Panc1 (cell line): Measurements from ENCODE around the gene IQCN. TPM values are rescaled to one million over a fixed set of nuclear protein-coding genes. Genes with fewer than 3 reads are reported as not detected.

ENCODE experiments used
- ATAC-seq: fragments of 200-7000 bp; cut with Tn5 transposase; 2 replicates; pipeline ENCODE4 v1.9.1; 2020; ENCODE audit warnings: mild to moderate bottlenecking, moderate library complexity
- BruUV-seq: library from RNA; stranded (reverse); fragments of 400-500 nt; replicated peaks from 2 replicates; lab custom pipeline; 2021; lab: Mats Ljungman, UMichigan
- CTCF ChIA-PET: fragments of 300-600 bp; sonication (Branson Sonifier 250); formaldehyde crosslinking; loops from one replicate; lab custom pipeline; 2022; ENCODE audit warnings: antibody characterized with exemption; lab: Charles Lee
- POLR2A ChIA-PET: fragments of 300-600 bp; sonication (Branson Sonifier 250); formaldehyde crosslinking; loops from one replicate; lab custom pipeline; 2022; ENCODE audit warnings: antibody characterized with exemption; lab: Charles Lee
- DNase-seq: peaks from one replicate; pipeline ENCODE4 v3.0.0-alpha.2; 2010; ENCODE audit warnings: low read depth, low spot score
- H3K27ac ChIP-seq: 2 replicates; pipeline ENCODE4 v1.5.1; 2011; ENCODE audit warnings: mild to moderate bottlenecking, low read length, inconsistent platforms
- H3K27me3 ChIP-seq: fragments of 200-500 bp; sonication (Bioruptor generic); 2 replicates; pipeline ENCODE4 v1.6.0; 2014; ENCODE audit warnings: low read length, inconsistent platforms; ENCODE audit not compliant: control insufficient read depth, insufficient read depth
- H3K36me3 ChIP-seq: fragments of 200-500 bp; sonication (Bioruptor generic); 2 replicates; pipeline ENCODE4 v1.5.1; 2014; ENCODE audit warnings: inconsistent platforms, mild to moderate bottlenecking, low read length, moderate library complexity; ENCODE audit not compliant: control insufficient read depth, insufficient read depth
- H3K4me1 ChIP-seq: 2 replicates; pipeline ENCODE4 v1.5.1; 2011; ENCODE audit warnings: inconsistent platforms, mild to moderate bottlenecking, low read length, moderate library complexity; ENCODE audit not compliant: control insufficient read depth, insufficient read depth
- H3K4me3 ChIP-seq, 2 experiments: 2 replicates each; pipeline ENCODE4 v1.5.1; 2011 to 2012; ENCODE audit warnings: low read depth in 2 of 2, low read length in 2 of 2, mild to moderate bottlenecking in 2 of 2, inconsistent platforms in 1 of 2, moderate library complexity in 1 of 2
- H3K9me3 ChIP-seq: fragments of 200-500 bp; sonication (Bioruptor generic); 2 replicates; pipeline ENCODE4 v1.5.1; 2014; ENCODE audit warnings: low read depth, mild to moderate bottlenecking, inconsistent platforms, low read length, moderate library complexity; ENCODE audit not compliant: control insufficient read depth, insufficient read depth
- CTCF ChIP-seq: fragments of 450-650 bp; IDR thresholded peaks from 2 replicates; pipeline ENCODE4 v1.5.1; 2017; ENCODE audit warnings: mild to moderate bottlenecking
- POLR2AphosphoS5 ChIP-seq: IDR thresholded peaks from 2 replicates; pipeline ENCODE4 v1.6.1; 2012; ENCODE audit warnings: mild to moderate bottlenecking, low read depth, low read length, moderate library complexity
- REST ChIP-seq, 2 experiments: IDR thresholded peaks; 2 replicates each; pipeline ENCODE4 v1.6.1; 2011 to 2012; ENCODE audit warnings: low read depth in 2 of 2, control low read depth in 1 of 2, low read length in 1 of 2, mild to moderate bottlenecking in 1 of 2, moderate library complexity in 1 of 2; ENCODE audit not compliant: insufficient read depth in 1 of 2
- SIN3A ChIP-seq: IDR thresholded peaks from 2 replicates; pipeline ENCODE4 v1.6.1; 2012; ENCODE audit warnings: low read depth, mild to moderate bottlenecking, low read length, moderate library complexity, borderline replicate concordance; ENCODE audit not compliant: insufficient read depth
- TCF7L2 ChIP-seq: IDR thresholded peaks from 2 replicates; pipeline ENCODE4 v1.6.1; 2011; ENCODE audit warnings: mild to moderate bottlenecking, low read depth, low read length, inconsistent platforms
- in situ Hi-C: cut with HindIII; loops from 2 replicates; pipeline ENCODE4 v1.10.0; 2016; ENCODE audit warnings: low sequenced_read_pairs, low pct_unique_long_range_greater_than_20kb
- intact Hi-C: fragments of 100-400 bp; cut with micrococcal nuclease; formaldehyde crosslinking; loops from one replicate; pipeline ENCODE4 v1.10.0; 2022; ENCODE audit not compliant: unreplicated experiment
- total RNA-seq: library from RNA; stranded (reverse); gene quantifications from one replicate; pipeline ENCODE4 v1.2.1, GENCODE V29; 2021; ENCODE audit not compliant: unreplicated experiment

The IQCN gene
- total RNA-seq, 1 experiment from 2014 or later: 2.5 TPM

GRCh38 chr19:18308948-18309325 lies 34.7 kb upstream of the IQCN start:
- no peaks in the 10 kb centered on the region for H3K36me3 ChIP-seq
- H3K4me3 ChIP-seq: no peak overlapping the region
- BruUV-seq: no TSS peak
- ATAC-seq: no peak
- H3K9me3 ChIP-seq: no peaks in the 10 kb centered on the region
- POLR2A ChIA-PET: no interaction called here
- H3K4me1 ChIP-seq: peaks cover 42% of the 10 kb centered on the region
- no peak overlapping the region for H3K27ac ChIP-seq
- no peak for DNase-seq
- TF ChIP-seq CTCF: no peak
- TF ChIP-seq TCF7L2: no peak
- TF ChIP-seq POLR2AphosphoS5: no peak
- TF ChIP-seq REST (IDR thresholded peaks at IDR 0.05; ENCODE audit: insufficient read depth in 1 of 2, low read depth in 2 of 2, low read length in 1 of 2): no peak
- TF ChIP-seq SIN3A: no peak
- in situ Hi-C loops: no loop called here
- no peaks in the 10 kb centered on the region for H3K27me3 ChIP-seq
- intact Hi-C loops: no loop called here
- CTCF ChIA-PET: no interaction called here

GRCh38 chr19:18308051-18308947 lies 34.0 kb upstream of the IQCN start:
- no TSS peak for BruUV-seq
- Histone ChIP-seq H3K27ac (peak overlapping the region; percentile 39), H3K4me1 (peaks cover 48% of the 10 kb centered on the region), H3K9me3 (no peaks in the 10 kb centered on the region), H3K27me3 (no peaks in the 10 kb centered on the region), H3K4me3 (no peak overlapping the region), H3K36me3 (no peaks in the 10 kb centered on the region)
- in situ Hi-C loops: no loop called here
- intact Hi-C loops: no loop called here
- ChIA-PET CTCF (interaction anchor here (0.5 kb wide), 1 partner anchor 883 kb away, joined by 4 read pairs; no protein-coding TSS in a partner anchor), POLR2A (no interaction called here)
- no peak for TF ChIP-seq TCF7L2
- TF ChIP-seq POLR2AphosphoS5: no peak
- no peak for TF ChIP-seq SIN3A
- TF ChIP-seq CTCF: no peak
- TF ChIP-seq REST (IDR thresholded peaks at IDR 0.05; ENCODE audit: insufficient read depth in 1 of 2, low read depth in 2 of 2, low read length in 1 of 2): no peak
- ATAC-seq: no peak
- no peak for DNase-seq
